K562 (cell line): ENCODE results near the gene NPC1L1. TPM values are rescaled to one million over a fixed set of nuclear protein-coding genes. Genes with fewer than 3 reads are reported as not detected.

Experiments
- ATAC-seq: fragments of 200-7000 bp; cut with Tn5 transposase; 3 replicates; pipeline ENCODE4 v1.9.1; 2020; ENCODE audit warnings: moderate library complexity
- BruUV-seq: library from RNA; stranded (reverse); fragments of 400-500 nt; replicated peaks from 2 replicates; lab custom pipeline; 2021; lab: Mats Ljungman, UMichigan
- CTCF ChIA-PET: fragments of 300-600 bp; formaldehyde crosslinking; extraction: SDS; loops from one replicate; lab custom pipeline; 2021; ENCODE audit warnings: low intra/inter-chr PET ratio; lab: Yijun Ruan, JAX
- POLR2A ChIA-PET: fragments of 300-600, 350-650 bp; sonication (Branson Sonifier 250); formaldehyde crosslinking; extraction: SDS; loops from one replicate; lab custom pipeline; 2021; ENCODE audit warnings: antibody characterized with exemption, inconsistent platforms; lab: Yijun Ruan, JAX
- DNase-seq, 4 experiments: peaks; one replicate each; pipeline versions ENCODE4 v3.0.0 to v3.0.0-alpha.2; 2011 to 2018; ENCODE audit warnings: low spot score in 3 of 4, mixed read lengths in 3 of 4; ENCODE audit errors: extremely low read depth in 1 of 4
- FAIRE-seq: peaks from 2 replicates; lab custom pipeline; 2011; peaks lifted over from hg19 to GRCh38; lab: Jason Lieb, UNC
- H2AFZ ChIP-seq: 2 replicates; pipeline ENCODE4 v1.6.0; 2011; ENCODE audit warnings: low read depth, low read length, control low read depth, inconsistent platforms
- H3K27ac ChIP-seq: fragments of 200-600 bp; 3 replicates; pipeline ENCODE4 v1.8.0; 2011; ENCODE audit warnings: low read depth, mild to moderate bottlenecking, control low read depth, inconsistent platforms, low read length, moderate library complexity, mixed read lengths; ENCODE audit errors: extremely low read depth
- H3K27me3 ChIP-seq, 2 experiments: fragments of 300-600 bp in 1 of 2; 2 replicates in 1 of 2; 3 replicates in 1 of 2; pipeline versions ENCODE4 v1.6.0 to v1.8.0; 2011; ENCODE audit warnings: inconsistent platforms in 2 of 2, low read length in 2 of 2, mild to moderate bottlenecking in 1 of 2, mixed read lengths in 1 of 2, moderate library complexity in 1 of 2; ENCODE audit not compliant: control insufficient read depth in 2 of 2, insufficient read depth in 2 of 2
- H3K36me3 ChIP-seq: fragments of 300-600 bp; 3 replicates; pipeline ENCODE4 v1.8.0; 2011; ENCODE audit warnings: mild to moderate bottlenecking, low read length, inconsistent platforms; ENCODE audit not compliant: control insufficient read depth, insufficient read depth
- H3K4me1 ChIP-seq, 2 experiments: fragments of 200-600 bp in 1 of 2; replicated peaks in 1 of 2; 2 replicates in 1 of 2; 3 replicates in 1 of 2; pipeline versions ENCODE4 v1.5.1 to v1.8.0; 2011; ENCODE audit warnings: inconsistent platforms in 2 of 2, low read length in 2 of 2, mild to moderate bottlenecking in 1 of 2, mixed read lengths in 1 of 2, moderate library complexity in 1 of 2; ENCODE audit not compliant: control insufficient read depth in 2 of 2, insufficient read depth in 2 of 2
- H3K4me2 ChIP-seq: 2 replicates; pipeline ENCODE4 v1.6.1; 2011; ENCODE audit warnings: low read length, control low read depth, inconsistent platforms, mixed read lengths; ENCODE audit not compliant: insufficient read depth
- H3K4me3 ChIP-seq: fragments of 200-600 bp; sonication (generic), shearing (Covaris generic); 2 replicates; pipeline ENCODE4 v1.5.1; 2016; ENCODE audit warnings: control low read depth, inconsistent platforms
- H3K79me2 ChIP-seq: fragments of 200-600 bp; 3 replicates; pipeline ENCODE4 v1.8.0; 2011; ENCODE audit warnings: low read length, inconsistent platforms; ENCODE audit not compliant: control insufficient read depth, insufficient read depth
- H3K9ac ChIP-seq, 2 experiments: 2 replicates each; pipeline versions ENCODE4 v1.6.0 to v1.6.1; 2011; ENCODE audit warnings: low read depth in 2 of 2, low read length in 2 of 2, control low read depth in 1 of 2, inconsistent platforms in 1 of 2, mild to moderate bottlenecking in 1 of 2, mixed read lengths in 1 of 2; ENCODE audit not compliant: insufficient read depth in 1 of 2
- H3K9me1 ChIP-seq: one replicate; pipeline ENCODE4 v1.6.0; 2011; ENCODE audit warnings: inconsistent platforms, mild to moderate bottlenecking, low read length, moderate library complexity; ENCODE audit not compliant: control insufficient read depth, insufficient read depth
- H3K9me3 ChIP-seq: replicated peaks from 2 replicates; pipeline ENCODE4 v1.5.1; 2011; ENCODE audit warnings: low read depth, low read length, inconsistent platforms; ENCODE audit not compliant: control insufficient read depth, insufficient read depth
- H4K20me1 ChIP-seq: replicated peaks from 2 replicates; pipeline ENCODE4 v1.6.1; 2011; ENCODE audit warnings: low read length, inconsistent platforms, mixed read lengths; ENCODE audit not compliant: control insufficient read depth, insufficient read depth
- ATF1 ChIP-seq, 2 experiments: fragments of 450-650 bp in 1 of 2; IDR thresholded peaks; 2 replicates each; pipeline ENCODE4 v1.6.1; 2016; ENCODE audit warnings: missing compliant biosample characterization in 1 of 2, missing genetic modification characterization in 1 of 2
- DPF2 ChIP-seq: fragments of 450-650 bp; IDR thresholded peaks from 2 replicates; pipeline ENCODE4 v1.6.1; 2016
- FOXM1 ChIP-seq, 2 experiments: fragments of 450-650 bp in 1 of 2; sonication (generic) in 1 of 2; formaldehyde crosslinking in 1 of 2; IDR thresholded peaks; 2 replicates each; pipeline versions ENCODE4 v1.6.1 to v1.9.0; 2017 to 2022; ENCODE audit warnings: low read depth in 2 of 2, mild to moderate bottlenecking in 2 of 2, missing genetic modification reagents in 1 of 2, moderate library complexity in 1 of 2
- GABPB1 ChIP-seq: sonication (generic); formaldehyde crosslinking; IDR thresholded peaks from 2 replicates; pipeline ENCODE4 v1.8.0; 2022; ENCODE audit warnings: mild to moderate bottlenecking, missing genetic modification reagents
- GTF2F1 ChIP-seq: IDR thresholded peaks from 2 replicates; pipeline ENCODE4 v1.6.1; 2011; ENCODE audit warnings: low read depth, low read length, improper control_type of control experiment
- JUN ChIP-seq, 2 experiments: sonication (generic) in 1 of 2; formaldehyde crosslinking in 1 of 2; IDR thresholded peaks; 2 replicates each; pipeline versions ENCODE4 v1.6.1 to v1.8.0; 2012 to 2022; ENCODE audit warnings: borderline replicate concordance in 2 of 2, mild to moderate bottlenecking in 2 of 2, improper control_type of control experiment in 1 of 2, low read depth in 1 of 2, low read length in 1 of 2, missing genetic modification reagents in 1 of 2
- MAFF ChIP-seq: IDR thresholded peaks from 2 replicates; pipeline ENCODE4 v1.6.1; 2012; ENCODE audit warnings: low read length, improper control_type of control experiment
- MAZ ChIP-seq, 2 experiments: fragments of 450-650 bp in 1 of 2; sonication (generic) in 1 of 2; formaldehyde crosslinking; IDR thresholded peaks in 1 of 2; conservative IDR thresholded peaks in 1 of 2; 2 replicates each; pipeline versions ENCODE4 v1.4.0 to v1.5.0; 2020; ENCODE audit warnings: mild to moderate bottlenecking in 1 of 2, missing genetic modification reagents in 1 of 2
- NCOR1 ChIP-seq: fragments of 450-650 bp; IDR thresholded peaks from 2 replicates; pipeline ENCODE4 v1.6.1; 2016; ENCODE audit warnings: mild to moderate bottlenecking, moderate library complexity
- NR4A1 ChIP-seq, 2 experiments: fragments of 250-450 bp in 1 of 2; fragments of 450-650 bp in 1 of 2; sonication (Bioruptor Pico) in 1 of 2; IDR thresholded peaks; 2 replicates each; pipeline versions ENCODE4 v1.4.0 to v1.6.1; 2016 to 2020; ENCODE audit warnings: mild to moderate bottlenecking in 2 of 2, missing compliant biosample characterization in 1 of 2, missing genetic modification characterization in 1 of 2, moderate library complexity in 1 of 2
- NRF1 ChIP-seq, 2 experiments: fragments of 450-650 bp; IDR thresholded peaks in 1 of 2; conservative IDR thresholded peaks in 1 of 2; 2 replicates each; pipeline ENCODE4 v1.6.1; 2014; ENCODE audit warnings: mild to moderate bottlenecking in 2 of 2
- SRSF3 ChIP-seq: fragments of 200-400 bp; formaldehyde crosslinking; IDR thresholded peaks from 2 replicates; pipeline ENCODE4 v1.6.1; 2016; ENCODE audit warnings: mild to moderate bottlenecking, low read length, moderate library complexity; ENCODE audit not compliant: insufficient read depth
- WGBS: fragments of 100-300 bp; shearing (Covaris generic); methylation state at CpG from one replicate; pipeline ENCODE4 v1.1.6; 2016; ENCODE audit warnings: low coverage, mixed read lengths; ENCODE audit not compliant: insufficient coverage; ENCODE audit errors: missing lambda C conversion rate; 5-methylcytosine and 5-hydroxymethylcytosine counted together
- in situ Hi-C: fragments of 300-500 bp; cut with MboI; formaldehyde crosslinking; loops from 4 replicates; pipeline ENCODE4 v1.15.0; 2018; ENCODE audit warnings: inconsistent platforms, mixed read lengths
- intact Hi-C: fragments of 100-400 bp; cut with micrococcal nuclease; formaldehyde crosslinking; loops from 2 replicates; pipeline ENCODE4 v1.14.2; 2022
- polyA plus RNA-seq, 8 experiments: library from polyadenylated mRNA; depleted of rRNA in 4 of 8; stranded (reverse) in 5 of 8; unstranded in 3 of 8; fragments of >200 nt; fragmentation: Nextera tagmentation in 2 of 8; fragmentation: Illumina TruSeq in 1 of 8; extraction: Ambion mirVana in 2 of 8; extraction: Trizol in 1 of 8; gene quantifications; 2 replicates each; pipeline versions ENCODE4 v1.2.1 to v1.2.3, GENCODE V29; 2011 to 2014; ENCODE audit warnings: inconsistent platforms in 1 of 8, missing spikeins in 1 of 8
- total RNA-seq, 7 experiments: library from RNA; depleted of rRNA in 6 of 7; stranded (reverse); fragments of >200 nt in 6 of 7; fragmentation: Illumina TruSeq in 2 of 7; extraction: Trizol in 2 of 7; gene quantifications; 2 replicates each; pipeline versions ENCODE4 v1.2.1 to v1.2.3, GENCODE V29; 2011 to 2021; ENCODE audit warnings: low replicate concordance in 1 of 7
- TF ChIP-seq, protein P1 (sequence below): fragments of 250-450 bp; sonication (Bioruptor Pico); IDR thresholded peaks from 2 replicates; pipeline ENCODE4 v1.4.0; 2020; ENCODE audit warnings: mild to moderate bottlenecking
- TF ChIP-seq, protein P2 (sequence below), 3 experiments: IDR thresholded peaks in 2 of 3; conservative IDR thresholded peaks in 1 of 3; 2 replicates each; pipeline ENCODE4 v1.5.1; 2011 to 2012; ENCODE audit warnings: low read length in 3 of 3, mild to moderate bottlenecking in 3 of 3, control low read depth in 2 of 3, improper control_type of control experiment in 1 of 3, inconsistent platforms in 1 of 3, low read depth in 1 of 3, mixed read lengths in 1 of 3, moderate library complexity in 1 of 3; ENCODE audit not compliant: insufficient read depth in 2 of 3

NPC1L1 gene
- total and polyA plus RNA-seq, 9 of the 15 experiments (the other 6 are each of a cell fraction or from before 2014, with no cell fraction given), result 0.01 to 0.18 (median 0.07) TPM; not detected in 4

DNA sequence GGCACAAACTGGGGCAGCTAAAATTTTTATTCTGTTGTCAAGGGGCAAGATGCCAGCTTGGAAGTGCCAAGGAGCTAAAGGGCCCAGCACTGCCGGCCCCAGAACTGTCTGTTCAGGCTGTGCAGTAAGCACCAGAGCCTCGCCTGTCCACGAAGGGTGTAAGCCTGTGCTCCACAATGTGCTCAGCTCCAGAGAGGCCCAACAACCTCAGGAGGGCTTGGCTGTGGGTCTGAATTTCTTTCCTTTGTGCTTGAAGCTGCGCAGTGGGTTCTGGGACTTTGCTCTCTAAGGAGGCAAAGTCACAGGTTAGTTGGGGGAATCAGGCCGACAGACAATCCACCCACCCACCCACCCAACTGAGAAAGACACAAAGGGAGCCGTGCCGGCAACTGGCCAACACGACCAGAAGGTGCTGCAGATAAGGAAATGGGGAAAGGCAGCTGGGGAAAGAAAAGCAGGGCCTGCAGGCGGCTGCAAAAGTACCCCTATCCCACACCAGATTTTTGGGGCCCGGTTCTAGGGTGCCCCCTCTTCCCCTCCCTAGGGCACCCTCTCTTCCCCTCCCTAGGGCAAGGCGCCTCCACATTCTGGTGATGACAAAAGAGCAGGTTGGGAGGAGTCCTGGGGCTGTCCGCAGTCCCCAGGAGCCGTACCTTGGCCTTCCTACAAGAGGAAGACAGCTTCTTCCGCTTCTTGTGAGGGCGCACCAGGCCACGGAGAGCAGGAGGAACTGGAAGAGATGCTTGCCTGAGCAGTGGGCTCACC lies 24.8 kb upstream of the NPC1L1 start:
- Histone ChIP-seq H3K9ac (peak overlapping the region; percentile 51 to 78), H3K4me1 (peaks cover 51 to 54% of the 10 kb centered on the region in 2 experiments; a peak in 4 of 5 replicates), H2AFZ (no peak overlapping the region), H3K79me2 (peaks cover 29% of the 10 kb centered on the region), H4K20me1 (peaks cover 21% of the 10 kb centered on the region), H3K9me3 (no peaks in the 10 kb centered on the region), H3K4me2 (peak overlapping the region; percentile 55), H3K27ac (peak overlapping the region; percentile 86), H3K9me1 (peaks cover 10% of the 10 kb centered on the region), H3K27me3 (no peaks in the 10 kb centered on the region), H3K36me3 (peaks cover 76% of the 10 kb centered on the region), H3K4me3 (no peak overlapping the region)
- BruUV-seq, result no TSS peak
- DNase-seq (peak; percentile 61 to 92 (median 73)), ATAC-seq (peak; percentile 79), FAIRE-seq (peak; percentile 79)
- in situ Hi-C loops, result no loop called here
- POLR2A ChIA-PET, result interaction anchor here (0.6 to 3.8 kb wide), 18 partner anchors 8 to 533 kb away, joined by 3 to 38 read pairs (median 4); partner anchors contain the start of genes DDX56, NUDCD3 and TMED4
- 9% methylated on average over 14 of the region's 16 CpGs for WGBS
- CTCF ChIA-PET, result interaction anchor here (0.6 to 1.5 kb wide), 2 partner anchors 76 to 325 kb away, joined by 3 to 7 read pairs; no protein-coding TSS in a partner anchor
- intact Hi-C loops, result loop anchor here (5.0 kb wide), 3 partner anchors 69 to 324 kb away; no protein-coding TSS in a partner anchor
- TF ChIP-seq FOXM1 (IDR thresholded peaks at IDR 0.05; ENCODE audit: low read depth) (no peak), FOXM1 (CRISPR knock-in tag; IDR thresholded peaks at IDR 0.05; ENCODE audit: low read depth) (no peak), DPF2 (peak; percentile 71), MAZ (CRISPR knock-in tag; conservative IDR thresholded peaks at IDR 0.05 in 1 of 2, IDR thresholded peaks at IDR 0.05 in 1 of 2) (peak in 1 of 2 experiments; percentile 26; a peak in 2 of 4 replicates), SRSF3 (no peak), GABPB1 (CRISPR knock-in tag) (no peak), NR4A1 (CRISPR knock-in tag; IDR thresholded peaks at IDR 0.05) (no peak), NR4A1 (tag; IDR thresholded peaks at IDR 0.05) (0 out of 2 replicates have a peak, but pooled peaks have one; percentile 29), MAFF (no peak), JUN (IDR thresholded peaks at IDR 0.05; ENCODE audit: borderline replicate concordance, low read depth, low read length) (no peak), JUN (CRISPR knock-in tag; IDR thresholded peaks at IDR 0.05; ENCODE audit: borderline replicate concordance) (no peak), NRF1 (conservative IDR thresholded peaks at IDR 0.05 in 1 of 2, IDR thresholded peaks at IDR 0.05 in 1 of 2) (peak; percentile 67 to 69), GTF2F1 (no peak), NCOR1 (peak; percentile 64), ATF1 (CRISPR knock-in tag; IDR thresholded peaks at IDR 0.05) (no peak), ATF1 (tag; IDR thresholded peaks at IDR 0.05) (0 out of 2 replicates have a peak, but pooled peaks have one; percentile 7)
- TF ChIP-seq, protein P1, sequence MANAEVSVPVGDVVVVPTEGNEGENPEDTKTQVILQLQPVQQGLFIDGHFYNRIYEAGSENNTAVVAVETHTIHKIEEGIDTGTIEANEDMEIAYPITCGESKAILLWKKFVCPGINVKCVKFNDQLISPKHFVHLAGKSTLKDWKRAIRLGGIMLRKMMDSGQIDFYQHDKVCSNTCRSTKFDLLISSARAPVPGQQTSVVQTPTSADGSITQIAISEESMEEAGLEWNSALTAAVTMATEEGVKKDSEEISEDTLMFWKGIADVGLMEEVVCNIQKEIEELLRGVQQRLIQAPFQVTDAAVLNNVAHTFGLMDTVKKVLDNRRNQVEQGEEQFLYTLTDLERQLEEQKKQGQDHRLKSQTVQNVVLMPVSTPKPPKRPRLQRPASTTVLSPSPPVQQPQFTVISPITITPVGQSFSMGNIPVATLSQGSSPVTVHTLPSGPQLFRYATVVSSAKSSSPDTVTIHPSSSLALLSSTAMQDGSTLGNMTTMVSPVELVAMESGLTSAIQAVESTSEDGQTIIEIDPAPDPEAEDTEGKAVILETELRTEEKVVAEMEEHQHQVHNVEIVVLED, result no peak
- TF ChIP-seq, protein P2, sequence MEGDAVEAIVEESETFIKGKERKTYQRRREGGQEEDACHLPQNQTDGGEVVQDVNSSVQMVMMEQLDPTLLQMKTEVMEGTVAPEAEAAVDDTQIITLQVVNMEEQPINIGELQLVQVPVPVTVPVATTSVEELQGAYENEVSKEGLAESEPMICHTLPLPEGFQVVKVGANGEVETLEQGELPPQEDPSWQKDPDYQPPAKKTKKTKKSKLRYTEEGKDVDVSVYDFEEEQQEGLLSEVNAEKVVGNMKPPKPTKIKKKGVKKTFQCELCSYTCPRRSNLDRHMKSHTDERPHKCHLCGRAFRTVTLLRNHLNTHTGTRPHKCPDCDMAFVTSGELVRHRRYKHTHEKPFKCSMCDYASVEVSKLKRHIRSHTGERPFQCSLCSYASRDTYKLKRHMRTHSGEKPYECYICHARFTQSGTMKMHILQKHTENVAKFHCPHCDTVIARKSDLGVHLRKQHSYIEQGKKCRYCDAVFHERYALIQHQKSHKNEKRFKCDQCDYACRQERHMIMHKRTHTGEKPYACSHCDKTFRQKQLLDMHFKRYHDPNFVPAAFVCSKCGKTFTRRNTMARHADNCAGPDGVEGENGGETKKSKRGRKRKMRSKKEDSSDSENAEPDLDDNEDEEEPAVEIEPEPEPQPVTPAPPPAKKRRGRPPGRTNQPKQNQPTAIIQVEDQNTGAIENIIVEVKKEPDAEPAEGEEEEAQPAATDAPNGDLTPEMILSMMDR (IDR thresholded peaks at IDR 0.05 in 2 of 3, conservative IDR thresholded peaks at IDR 0.05 in 1 of 3; ENCODE audit: insufficient read depth in 2 of 3, low read depth in 1 of 3, low read length in 3 of 3), result peak in 1 of 3 experiments; percentile 8; a peak in 1 of 6 replicates
